ENCODE results near the gene PRDM5.

- TF ChIP-seq CTCF (IDR thresholded peaks at IDR 0.05), result no peak
- TF ChIP-seq POLR2A (IDR thresholded peaks at IDR 0.05), result no peak
Measured at GRCh38 chr4:120691536-120691935, 231.0 kb downstream of the PRDM5 start.
